Endothelial cell of umbilical vein (primary cell): ENCODE data around the gene FOXD3.

Experiments
- FOS ChIP-seq: IDR thresholded peaks from 2 replicates; pipeline ENCODE4 v1.6.1; 2011; ENCODE audit warnings: mild to moderate bottlenecking, low read length, moderate library complexity, borderline replicate concordance; ENCODE audit not compliant: insufficient read depth
- MYC ChIP-seq: IDR thresholded peaks from one replicate; pipeline ENCODE4 v1.6.1; 2011; ENCODE audit warnings: mild to moderate bottlenecking, low read depth, low read length
- TF ChIP-seq, protein P1 (sequence below), 2 donors: IDR thresholded peaks; 1 replicate in 1 of 2; 2 replicates in 1 of 2; pipeline ENCODE4 v1.5.1; 2011; ENCODE audit warnings: low read length in 2 of 2, mild to moderate bottlenecking in 2 of 2, moderate library complexity in 2 of 2, control low read depth in 1 of 2, inconsistent platforms in 1 of 2, low read depth in 1 of 2; ENCODE audit not compliant: insufficient read depth in 1 of 2; ENCODE audit errors: extremely low read depth in 1 of 2
- TF ChIP-seq, protein P2 (sequence below): IDR thresholded peaks from 2 replicates; pipeline ENCODE4 v1.6.1; 2011; ENCODE audit not compliant: insufficient read depth, insufficient read length

DNA sequence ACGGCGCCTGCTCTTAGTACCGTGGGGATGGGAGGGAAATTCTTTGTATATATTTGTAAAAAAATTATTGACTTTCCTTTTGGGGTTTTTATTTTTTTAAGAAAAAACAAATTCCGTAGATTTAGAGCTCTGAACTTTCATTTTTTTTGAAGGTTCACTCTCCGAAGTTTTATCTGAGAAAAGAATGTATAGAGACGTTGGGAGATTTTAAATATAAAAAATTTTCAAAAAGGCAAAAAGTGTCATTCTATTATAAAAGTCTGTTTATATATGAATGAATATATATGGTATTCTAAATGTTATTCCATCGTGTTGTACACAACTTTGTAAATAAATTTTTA lies 2.4 kb downstream of the FOXD3 start:
- TF ChIP-seq, protein P1, sequence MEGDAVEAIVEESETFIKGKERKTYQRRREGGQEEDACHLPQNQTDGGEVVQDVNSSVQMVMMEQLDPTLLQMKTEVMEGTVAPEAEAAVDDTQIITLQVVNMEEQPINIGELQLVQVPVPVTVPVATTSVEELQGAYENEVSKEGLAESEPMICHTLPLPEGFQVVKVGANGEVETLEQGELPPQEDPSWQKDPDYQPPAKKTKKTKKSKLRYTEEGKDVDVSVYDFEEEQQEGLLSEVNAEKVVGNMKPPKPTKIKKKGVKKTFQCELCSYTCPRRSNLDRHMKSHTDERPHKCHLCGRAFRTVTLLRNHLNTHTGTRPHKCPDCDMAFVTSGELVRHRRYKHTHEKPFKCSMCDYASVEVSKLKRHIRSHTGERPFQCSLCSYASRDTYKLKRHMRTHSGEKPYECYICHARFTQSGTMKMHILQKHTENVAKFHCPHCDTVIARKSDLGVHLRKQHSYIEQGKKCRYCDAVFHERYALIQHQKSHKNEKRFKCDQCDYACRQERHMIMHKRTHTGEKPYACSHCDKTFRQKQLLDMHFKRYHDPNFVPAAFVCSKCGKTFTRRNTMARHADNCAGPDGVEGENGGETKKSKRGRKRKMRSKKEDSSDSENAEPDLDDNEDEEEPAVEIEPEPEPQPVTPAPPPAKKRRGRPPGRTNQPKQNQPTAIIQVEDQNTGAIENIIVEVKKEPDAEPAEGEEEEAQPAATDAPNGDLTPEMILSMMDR (IDR thresholded peaks at IDR 0.05; ENCODE audit: extremely low read depth in 1 of 2, insufficient read depth in 1 of 2, low read depth in 1 of 2, low read length in 2 of 2): no peak
- TF ChIP-seq MYC: no peak
- TF ChIP-seq FOS: no peak
- TF ChIP-seq, protein P2, sequence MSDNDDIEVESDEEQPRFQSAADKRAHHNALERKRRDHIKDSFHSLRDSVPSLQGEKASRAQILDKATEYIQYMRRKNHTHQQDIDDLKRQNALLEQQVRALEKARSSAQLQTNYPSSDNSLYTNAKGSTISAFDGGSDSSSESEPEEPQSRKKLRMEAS: no peak
